ENCODE data around the gene ISM1.

Gene ISM1

DNA sequence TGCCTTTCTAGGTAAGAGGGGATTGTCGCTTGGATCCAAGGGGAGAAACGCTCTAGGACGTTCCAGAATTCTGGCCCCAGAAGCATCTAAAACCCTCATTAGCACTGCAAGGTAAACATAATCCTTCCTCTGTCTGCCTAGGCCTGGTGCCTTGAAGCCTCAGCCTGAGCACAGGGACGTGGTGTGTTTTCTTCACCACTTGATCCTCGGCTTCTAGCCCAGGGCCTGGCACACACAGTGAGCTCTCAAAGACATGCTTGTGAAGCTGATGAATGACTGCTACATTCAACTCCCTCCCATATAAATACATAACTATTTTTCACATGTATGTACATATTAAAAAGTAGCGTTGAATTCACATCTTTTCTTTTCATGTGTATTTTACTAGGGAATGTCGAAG, 100.3 kb downstream of the ISM1 start:
- no peak for FAIRE-seq

DNA sequence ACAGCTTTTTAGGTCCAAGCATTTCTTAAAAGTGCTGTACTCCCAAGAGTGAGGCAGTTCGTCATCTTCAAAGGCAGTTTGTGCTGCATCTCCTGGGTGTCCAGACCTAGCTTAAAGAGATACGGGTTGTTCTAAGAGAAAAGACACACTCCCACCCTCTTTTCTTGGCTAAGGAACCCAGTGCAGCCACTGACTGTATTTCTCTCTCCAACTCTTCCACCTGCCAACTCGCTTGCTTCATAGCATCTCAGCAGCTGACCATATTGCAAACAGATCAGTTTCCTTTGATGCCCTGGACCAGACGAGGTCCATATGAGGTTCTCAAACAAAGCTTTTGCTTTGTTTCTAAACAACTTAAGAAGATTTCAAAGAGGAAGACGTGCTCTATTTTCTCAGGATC, 101.1 kb downstream of the ISM1 start:
- no peak for FAIRE-seq

DNA sequence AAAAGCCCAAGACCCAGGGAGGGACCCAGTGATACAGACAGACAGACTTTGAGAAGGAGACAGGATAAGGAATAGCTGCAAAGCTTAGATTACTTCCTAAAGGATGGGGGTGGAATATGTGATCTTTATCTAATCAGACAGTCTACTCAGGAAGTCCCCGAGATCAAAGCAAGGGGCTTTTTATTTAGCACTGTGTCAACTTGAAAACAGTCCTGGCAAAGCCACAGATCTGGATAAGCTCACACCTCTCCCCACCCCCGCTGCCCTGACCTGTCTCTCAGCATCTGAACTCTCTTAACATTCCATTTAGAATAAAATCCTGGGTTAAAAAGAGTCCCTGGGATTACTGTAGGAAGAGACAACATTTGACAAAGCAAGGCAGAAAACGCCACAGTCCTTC, 101.5 kb downstream of the ISM1 start:
- no peak for FAIRE-seq

DNA sequence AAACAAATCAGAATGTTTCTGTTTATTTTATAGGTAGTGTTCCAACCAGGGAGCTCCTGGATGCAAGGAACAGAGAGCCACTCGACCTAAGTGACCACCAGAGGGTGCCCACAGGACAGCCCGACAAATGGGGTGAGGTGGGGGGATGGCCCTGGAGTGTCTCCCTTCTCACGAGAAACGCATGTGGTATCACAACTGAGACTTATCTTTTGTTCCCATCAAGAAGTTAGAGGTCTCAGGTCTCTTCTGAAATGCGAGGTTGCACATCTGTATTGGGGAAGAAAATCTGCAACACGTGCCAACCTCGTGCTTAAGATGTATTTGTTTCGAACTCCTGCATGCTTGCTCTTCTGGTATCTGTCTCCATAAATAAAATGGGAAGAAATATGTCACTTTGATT, 104.0 kb downstream of the ISM1 start:
- no peak for FAIRE-seq

DNA sequence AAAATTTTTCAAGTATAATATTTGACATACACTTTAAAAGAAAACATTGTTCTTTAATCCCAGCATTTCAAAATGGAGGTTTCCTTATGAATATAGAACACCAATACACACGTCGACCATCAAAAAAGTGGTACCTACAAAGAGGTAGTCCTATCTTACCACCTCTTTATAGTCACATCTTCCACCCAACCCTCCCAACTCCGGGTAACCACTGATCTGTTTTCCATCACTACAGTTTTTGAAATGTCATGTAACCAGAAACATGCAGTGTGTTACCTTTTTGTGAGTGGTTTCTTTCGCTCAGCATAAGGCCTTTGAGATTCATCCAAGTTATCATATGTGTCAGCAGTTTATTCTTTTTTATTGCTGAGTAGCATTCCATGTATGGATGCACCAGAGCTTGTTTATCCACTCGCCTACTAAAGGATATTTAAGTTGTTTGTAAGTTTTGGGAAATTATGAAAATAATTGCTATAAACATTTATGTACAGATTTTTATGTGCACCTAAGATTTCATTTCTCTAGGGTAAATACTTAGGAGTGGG, 104.8 kb downstream of the ISM1 start:
- FAIRE-seq, result no peak

DNA sequence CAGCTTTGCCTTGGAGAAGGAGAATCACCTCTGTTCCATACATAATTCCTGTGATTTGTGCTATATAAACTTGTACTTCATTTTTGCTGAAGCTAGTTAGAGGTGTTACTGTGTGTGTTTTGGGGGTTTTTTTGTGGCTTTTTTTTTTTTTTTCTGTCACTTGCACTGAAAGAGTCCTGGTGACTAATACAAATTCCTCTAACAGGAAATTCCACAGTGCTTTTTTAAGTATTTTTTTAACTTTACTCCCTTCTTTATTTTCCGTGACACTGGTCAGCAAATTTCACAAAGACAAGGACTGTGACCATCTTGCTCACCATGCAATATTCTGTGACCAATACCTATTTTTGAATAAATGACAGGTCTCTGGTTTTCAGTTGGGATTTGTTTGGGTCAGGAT, 110.5 kb downstream of the ISM1 start:
- no peak for FAIRE-seq

DNA sequence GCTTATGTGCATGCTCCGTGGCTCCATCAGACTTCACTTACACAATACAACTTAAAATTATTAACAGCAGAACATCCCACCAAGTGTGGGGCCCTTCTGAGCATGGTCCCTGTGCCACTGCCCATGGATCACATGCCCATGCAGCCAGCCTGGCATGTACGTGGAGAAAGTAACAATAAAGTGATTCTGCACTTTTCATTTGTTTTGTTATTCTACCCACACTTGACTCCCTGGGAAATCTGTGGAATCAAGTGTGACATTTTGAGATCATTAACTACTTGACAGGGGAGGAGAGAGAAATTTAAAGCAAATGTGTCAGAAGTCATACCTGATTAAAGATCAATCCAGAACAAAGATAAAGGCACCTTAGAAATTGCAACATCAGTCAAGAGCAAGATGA, 112.0 kb downstream of the ISM1 start:
- FAIRE-seq, result no peak

DNA sequence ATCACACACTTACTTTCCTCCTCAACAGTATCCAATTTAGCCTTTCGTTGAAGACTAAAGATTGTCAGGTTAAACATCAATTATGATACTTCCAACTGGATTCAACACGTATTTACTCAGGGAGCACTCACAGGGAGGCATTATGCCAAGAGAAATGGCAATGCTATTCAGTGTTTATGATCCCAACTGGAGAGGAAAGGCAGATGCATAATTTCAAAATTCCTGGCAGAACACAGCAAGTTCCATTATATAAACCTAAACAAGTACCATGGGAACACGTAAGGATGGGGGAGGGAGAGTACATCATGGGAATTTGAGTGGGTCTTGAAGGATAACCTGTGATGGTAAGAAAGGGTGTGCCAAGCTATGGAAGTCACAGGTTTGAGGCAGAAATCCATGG, 112.7 kb downstream of the ISM1 start:
- no peak for FAIRE-seq

DNA sequence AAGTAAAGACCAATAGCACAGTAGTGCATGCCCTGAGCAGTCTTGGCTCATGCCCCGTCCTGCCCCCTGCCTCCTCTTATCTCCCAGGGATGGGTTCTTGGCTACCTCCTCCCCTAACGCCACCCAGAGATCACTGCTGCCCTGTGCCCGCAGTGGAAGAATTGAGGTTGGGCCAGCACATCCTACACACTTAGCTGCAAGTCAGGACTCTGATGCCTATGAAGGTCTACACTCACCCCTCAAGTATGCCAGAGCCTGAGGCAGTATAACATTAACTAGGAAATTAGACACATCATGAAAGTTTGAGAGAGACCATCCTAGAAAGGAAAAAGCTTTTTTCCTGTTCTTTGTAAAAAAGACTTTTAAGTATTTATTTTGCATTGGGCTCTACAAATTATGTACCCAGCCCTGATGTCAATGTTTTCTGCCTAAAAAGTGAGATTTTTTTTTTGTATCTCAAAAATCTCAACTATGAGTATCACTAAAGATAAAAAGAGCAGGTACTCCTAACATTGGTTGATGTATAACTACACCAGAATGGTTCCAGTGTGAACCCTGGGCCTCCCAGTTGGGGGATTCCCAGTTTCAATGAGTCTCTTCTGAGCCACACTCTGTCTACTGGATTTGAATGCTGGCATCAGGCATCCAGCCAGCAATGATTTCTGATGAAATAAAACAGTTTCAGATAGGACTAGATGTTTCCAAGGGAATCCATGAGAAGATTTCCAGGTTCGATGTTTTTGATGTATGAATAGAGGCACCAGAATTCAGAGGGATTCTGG, 115.4 kb downstream of the ISM1 start:
- FAIRE-seq, result no peak

DNA sequence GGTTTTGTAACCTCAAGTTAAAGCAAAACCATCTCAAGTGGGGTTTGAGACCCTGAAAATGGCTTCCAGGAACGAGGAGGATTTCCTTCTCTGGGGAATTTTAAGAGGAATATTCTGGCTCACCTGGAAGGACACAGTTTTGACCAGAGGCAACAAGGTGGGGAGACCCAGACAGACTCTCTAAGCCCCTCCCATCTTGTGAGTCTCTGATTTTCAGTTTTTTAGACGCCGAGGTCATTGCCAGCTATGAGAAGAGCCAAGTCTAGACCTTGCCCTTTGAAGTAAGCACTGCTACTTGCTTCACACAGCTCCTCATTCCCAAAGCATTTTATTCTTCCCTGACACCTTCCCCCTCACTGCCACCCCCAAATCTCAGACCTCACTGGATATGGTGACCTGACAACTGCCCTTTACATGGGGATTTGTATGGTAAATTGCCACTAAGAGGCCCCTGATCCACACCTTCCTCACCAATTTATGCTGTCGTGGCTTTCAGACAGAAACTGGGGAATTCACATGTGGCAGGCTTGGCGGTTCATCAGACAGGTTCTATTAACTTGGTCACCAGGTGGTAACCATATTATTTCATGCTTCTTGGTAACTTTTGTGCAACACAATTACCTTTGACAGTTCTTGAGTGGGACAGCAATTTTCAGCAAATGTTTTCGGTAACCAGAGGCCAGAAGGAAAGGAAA, 116.2 kb downstream of the ISM1 start:
- no peak for FAIRE-seq

DNA sequence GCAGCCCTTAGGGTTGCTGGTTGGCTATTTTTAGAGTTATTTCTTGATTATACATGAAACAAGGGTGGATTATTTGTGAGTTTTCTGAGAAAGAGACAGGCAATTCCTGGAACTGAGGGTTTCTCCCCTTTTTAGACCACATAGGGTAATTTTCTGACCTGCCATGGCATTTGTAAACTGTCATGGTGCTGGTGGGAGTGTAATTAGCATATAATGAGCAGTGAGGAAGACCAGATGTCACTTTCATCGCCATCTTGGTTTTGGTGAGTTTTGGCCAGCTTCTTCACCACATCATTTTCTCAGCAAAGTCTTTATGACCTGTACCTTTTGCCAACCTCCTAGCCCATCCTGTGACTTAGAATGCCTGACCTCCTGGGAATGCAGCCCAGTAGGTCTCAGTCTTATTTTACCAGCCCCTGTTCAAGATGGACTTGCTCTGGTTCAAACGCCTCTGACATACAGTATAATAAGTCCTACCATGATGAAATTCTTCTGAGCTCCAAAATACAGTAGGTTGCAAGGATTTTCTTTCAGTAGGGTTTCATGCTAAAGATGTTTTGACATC, 117.1 kb downstream of the ISM1 start:
- no peak for FAIRE-seq

DNA sequence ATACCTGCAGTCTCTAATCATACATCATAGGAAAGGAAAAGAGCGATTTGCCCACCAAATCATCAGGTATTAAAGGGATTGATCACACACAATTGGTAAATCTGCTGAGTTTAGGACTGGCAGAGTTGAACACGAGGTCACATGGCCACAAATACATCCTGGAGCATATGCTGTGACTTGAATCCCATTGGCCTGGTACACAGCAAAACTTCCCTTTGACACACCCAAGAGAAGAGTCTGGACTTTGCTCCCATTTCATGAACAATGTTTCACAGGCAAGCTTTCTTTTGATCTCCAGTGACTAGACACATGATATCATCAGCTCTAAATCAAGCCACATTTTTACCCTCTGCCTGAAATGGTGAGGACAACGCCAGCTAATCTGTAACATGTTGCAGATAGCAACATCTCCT, 117.9 kb downstream of the ISM1 start:
- FAIRE-seq, result no peak

DNA sequence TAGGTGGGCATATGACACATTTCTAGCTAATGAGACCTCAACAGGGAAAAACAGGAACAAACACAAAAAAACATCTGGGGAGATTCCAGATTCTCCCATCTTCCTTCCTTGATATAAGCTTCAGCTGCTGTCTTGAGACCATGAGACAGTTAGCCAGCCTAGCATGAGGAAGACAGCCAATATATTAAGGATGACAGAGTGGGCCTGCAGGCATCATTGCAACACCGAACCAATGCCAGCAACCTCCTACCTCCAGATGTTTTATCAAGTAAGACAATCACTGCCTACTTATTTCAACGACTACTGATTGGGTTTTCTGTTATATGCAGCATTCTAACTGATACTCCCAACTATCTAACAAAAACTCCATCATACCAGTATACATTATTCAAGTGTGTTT, 119.0 kb downstream of the ISM1 start:
- FAIRE-seq, result no peak

DNA sequence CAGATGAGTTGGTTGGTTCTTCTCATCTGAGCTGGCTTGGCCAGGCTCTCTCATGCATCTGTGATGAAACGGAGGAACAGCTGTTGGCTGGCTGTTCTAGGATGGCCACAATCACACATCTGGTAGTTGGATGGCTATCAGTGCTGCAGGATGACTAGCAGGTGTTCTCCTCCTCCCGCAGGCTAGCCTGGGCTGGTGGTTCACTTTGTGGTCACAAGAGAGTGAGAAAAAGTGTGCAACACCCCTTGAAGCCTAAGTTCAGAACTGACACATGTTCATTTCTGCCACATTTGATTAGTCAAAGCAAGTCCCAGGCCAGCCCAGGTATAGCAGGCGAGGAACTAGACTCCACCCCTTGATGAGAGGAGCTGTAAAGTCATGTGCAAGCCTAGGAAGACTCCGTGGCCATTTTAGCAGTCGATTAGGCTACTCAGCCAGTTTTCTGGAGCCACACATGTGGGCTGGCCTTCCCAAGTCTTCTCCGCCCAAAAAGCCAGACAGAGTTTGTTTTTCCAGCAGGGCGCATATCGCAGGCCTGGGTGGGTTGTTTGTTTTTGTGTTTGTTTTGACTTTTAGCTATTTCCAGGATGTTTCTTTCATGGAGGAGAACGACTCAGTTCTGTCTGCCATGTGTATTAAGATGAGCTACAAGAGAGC, 120.8 kb downstream of the ISM1 start:
- no peak for FAIRE-seq

DNA sequence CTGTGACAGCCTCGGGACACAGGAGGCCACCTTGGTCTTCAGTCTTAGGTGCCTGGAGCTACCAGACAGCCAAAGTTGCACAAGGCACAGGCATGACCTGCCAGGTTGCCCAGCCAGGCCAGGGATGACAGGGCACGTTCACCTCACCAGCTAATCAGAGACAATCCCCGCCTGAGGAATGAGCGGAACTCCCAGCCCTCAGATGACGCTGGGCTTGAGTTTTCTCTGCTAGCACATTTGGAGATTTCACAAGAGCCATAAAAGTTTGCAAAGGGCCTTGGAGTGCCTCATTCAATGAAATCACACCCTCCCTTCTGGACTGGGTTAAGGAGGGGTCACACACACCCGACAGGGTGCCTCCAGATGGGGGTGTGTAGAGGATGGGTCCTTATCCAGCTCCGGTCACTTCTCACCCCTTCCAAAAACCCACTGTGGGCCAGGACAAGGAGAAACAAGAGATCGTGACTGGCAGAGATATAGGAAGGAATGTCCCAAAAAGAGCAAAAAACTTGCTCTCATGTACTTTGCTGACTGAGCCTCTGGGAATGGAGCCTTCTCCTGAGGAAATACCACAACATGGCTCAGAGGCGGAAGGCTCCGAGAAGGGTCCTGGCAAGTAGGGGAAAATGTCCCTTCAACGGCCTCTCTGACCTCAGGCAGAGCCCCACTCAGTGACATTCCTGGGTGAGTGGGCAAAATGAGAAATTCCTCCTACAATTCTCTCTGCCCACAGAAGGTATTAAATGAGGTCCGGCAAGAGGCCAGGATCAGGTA, 121.6 kb downstream of the ISM1 start:
- FAIRE-seq, result no peak

DNA sequence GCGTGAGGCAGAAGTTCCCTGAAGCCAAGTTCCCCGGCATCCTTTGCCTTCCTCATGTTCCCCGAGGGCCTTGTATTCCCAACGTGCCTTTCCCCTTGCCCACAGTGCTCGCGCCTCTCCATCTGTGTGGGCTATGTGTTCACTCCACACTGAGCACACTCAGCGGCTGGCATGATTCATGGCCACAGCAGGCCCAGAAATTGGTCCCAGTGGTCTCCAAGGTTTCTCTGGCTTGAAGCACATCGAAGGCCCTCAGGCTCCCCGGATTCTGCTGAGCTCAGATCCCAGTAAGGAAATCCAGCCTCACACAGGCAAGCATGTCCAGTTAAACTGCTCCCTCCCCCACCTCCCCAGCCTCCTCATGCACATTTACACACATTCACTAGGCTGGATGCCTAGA, 123.6 kb downstream of the ISM1 start:
- FAIRE-seq, result no peak

DNA sequence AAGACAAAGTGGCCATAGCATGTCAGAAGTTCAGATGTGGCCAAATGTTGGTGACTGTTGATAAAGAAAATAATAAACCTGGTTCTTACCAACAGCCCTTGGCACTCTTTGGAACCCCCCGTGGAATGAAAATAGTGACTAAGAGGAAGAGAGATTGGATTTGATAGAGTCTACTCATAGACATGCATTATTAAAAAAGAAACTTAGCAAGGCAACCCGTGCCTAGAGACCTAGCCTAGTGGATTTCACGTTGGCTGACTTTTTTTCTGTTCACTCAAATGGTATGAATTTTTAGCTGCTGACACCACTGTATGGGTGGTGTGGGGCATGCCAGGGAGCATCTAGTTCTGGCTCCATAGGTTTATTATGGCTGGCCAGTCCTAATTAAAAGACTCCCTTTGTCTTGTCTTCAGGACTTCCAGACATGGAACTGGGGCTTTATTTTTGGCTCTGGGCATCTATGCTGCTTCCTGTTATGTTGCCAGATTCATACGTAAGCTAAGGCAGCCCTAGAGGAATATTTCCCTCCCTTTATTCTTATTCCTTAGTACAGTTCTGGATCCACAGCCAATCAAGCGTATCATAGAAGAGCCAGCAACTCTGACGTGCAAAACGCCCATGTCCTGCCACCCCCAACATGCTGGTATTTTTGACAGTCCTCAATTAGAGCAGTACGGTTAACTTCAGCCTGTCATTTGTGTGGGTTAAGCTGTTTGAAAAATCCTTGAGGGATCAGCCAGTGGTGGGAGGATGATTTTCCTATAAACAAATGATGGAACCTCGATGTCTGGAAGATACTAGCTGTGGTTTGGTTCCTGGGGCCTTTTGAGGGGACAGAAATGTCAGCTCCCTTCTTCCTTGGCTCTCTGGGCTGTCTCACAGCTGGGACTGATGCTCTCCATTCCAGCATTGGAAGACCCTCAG, 127.5 kb downstream of the ISM1 start:
- FAIRE-seq, result no peak

DNA sequence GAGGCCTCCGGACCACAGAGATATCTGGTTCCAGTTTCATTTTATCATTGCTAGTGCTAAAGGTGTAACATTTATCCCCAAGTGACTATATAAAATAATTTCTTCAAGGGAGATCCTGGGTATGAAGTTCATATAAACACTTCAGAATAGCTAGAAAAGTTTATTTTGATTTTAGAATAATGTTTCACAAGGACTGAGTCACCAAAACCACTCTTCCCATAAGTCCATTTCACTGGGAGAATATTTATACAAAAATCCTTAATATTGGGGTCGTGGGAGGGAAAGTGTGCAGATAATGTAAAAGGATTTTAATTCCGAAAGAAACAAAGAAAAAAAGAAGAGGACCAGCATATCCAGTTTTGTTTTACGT, 128.1 kb downstream of the ISM1 start:
- FAIRE-seq, result no peak
